H1 (cell line): ENCODE data around the gene DHX58. TPM values are rescaled to one million over a fixed set of nuclear protein-coding genes. Genes with fewer than 3 reads are reported as not detected.

ENCODE experiments used
- CREB1 ChIP-seq: IDR thresholded peaks from 2 replicates; pipeline ENCODE4 v1.6.1; 2012; ENCODE audit warnings: inconsistent platforms
- GTF2F1 ChIP-seq: IDR thresholded peaks from 2 replicates; pipeline ENCODE4 v1.6.1; 2012; ENCODE audit warnings: low read depth, low read length, improper control_type of control experiment, borderline replicate concordance
- KDM5A ChIP-seq: fragments of 200-600 bp; IDR thresholded peaks from 2 replicates; pipeline ENCODE4 v1.7.1; 2012; ENCODE audit warnings: mild to moderate bottlenecking, low read length, inconsistent platforms, mixed read lengths
- NANOG ChIP-seq: IDR thresholded peaks from 2 replicates; pipeline ENCODE4 v1.6.1; 2011; ENCODE audit warnings: low read length, low read depth, mild to moderate bottlenecking, inconsistent platforms; ENCODE audit not compliant: insufficient read depth, poor library complexity, severe bottlenecking
- SP2 ChIP-seq: IDR thresholded peaks from 2 replicates; pipeline ENCODE4 v1.6.1; 2012; ENCODE audit warnings: mild to moderate bottlenecking, low read length, inconsistent platforms
- polyA plus RNA-seq, 7 experiments: library from polyadenylated mRNA; depleted of rRNA in 3 of 7; stranded (reverse) in 5 of 7; unstranded in 2 of 7; fragments of >200 nt in 5 of 7; fragments of 200-250 nt in 2 of 7; gene quantifications; 1 replicate in 5 of 7; 2 replicates in 1 of 7; 4 replicates in 1 of 7; pipeline versions ENCODE4 v1.2.1 to v1.2.3, GENCODE V29; 2011 to 2013; ENCODE audit warnings: missing spikeins in 2 of 7, mixed read lengths in 2 of 7
- total RNA-seq: library from RNA; stranded (reverse); fragmentation: NEBNext Ultra II Directional; extraction: Animal tissue kit (Norgen Biotek cat#: 25700); gene quantifications from 2 replicates; pipeline ENCODE4 v1.2.1, GENCODE V29; 2021
- TF ChIP-seq, protein P1 (sequence below): fragments of 300-600 bp; sonication (generic); IDR thresholded peaks from 2 replicates; pipeline ENCODE4 v1.7.1; 2012; ENCODE audit warnings: low read length, moderate library complexity, mild to moderate bottlenecking, inconsistent platforms; ENCODE audit not compliant: insufficient replicate concordance

Gene DHX58
- total and polyA plus RNA-seq, 2 of the 8 experiments (the other 6 are each of a cell fraction or from before 2014, with no cell fraction given) = 5.6 to 9.9 TPM

DNA sequence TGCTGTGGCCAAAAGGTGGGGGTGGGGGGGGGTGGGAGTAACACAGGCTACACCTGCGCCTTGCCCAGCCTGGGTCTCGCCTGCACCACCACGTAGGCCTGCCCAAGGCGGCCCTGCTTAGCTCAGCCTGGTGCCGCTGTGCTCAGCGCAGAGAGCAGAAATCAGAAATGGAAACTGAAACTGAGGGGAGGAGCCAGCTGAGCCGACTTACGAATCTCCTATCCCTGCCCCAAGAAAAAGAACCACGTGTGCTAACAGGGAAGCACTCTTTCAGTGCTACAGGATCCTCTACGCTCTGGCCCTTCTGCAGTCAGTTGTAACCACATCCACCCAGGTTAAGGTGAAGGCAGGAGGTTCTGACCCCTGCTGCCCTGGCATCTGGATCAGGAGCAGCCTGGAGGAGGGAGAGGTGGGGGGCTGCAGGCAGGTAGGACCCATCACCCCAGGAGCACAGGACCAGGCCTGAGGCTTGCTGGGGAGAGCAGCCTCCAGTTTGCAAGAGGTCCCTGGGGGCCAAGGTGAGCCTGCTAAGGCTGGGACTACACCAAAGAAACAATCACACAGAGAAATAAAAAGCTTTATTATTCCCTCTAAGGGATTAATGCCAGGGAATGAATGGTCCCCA, at the start of gene DHX58 (continued):
- TF ChIP-seq SP2 (no peak), KDM5A (no peak), GTF2F1 (no peak), CREB1 (no peak), NANOG (no peak)
- TF ChIP-seq, protein P1, sequence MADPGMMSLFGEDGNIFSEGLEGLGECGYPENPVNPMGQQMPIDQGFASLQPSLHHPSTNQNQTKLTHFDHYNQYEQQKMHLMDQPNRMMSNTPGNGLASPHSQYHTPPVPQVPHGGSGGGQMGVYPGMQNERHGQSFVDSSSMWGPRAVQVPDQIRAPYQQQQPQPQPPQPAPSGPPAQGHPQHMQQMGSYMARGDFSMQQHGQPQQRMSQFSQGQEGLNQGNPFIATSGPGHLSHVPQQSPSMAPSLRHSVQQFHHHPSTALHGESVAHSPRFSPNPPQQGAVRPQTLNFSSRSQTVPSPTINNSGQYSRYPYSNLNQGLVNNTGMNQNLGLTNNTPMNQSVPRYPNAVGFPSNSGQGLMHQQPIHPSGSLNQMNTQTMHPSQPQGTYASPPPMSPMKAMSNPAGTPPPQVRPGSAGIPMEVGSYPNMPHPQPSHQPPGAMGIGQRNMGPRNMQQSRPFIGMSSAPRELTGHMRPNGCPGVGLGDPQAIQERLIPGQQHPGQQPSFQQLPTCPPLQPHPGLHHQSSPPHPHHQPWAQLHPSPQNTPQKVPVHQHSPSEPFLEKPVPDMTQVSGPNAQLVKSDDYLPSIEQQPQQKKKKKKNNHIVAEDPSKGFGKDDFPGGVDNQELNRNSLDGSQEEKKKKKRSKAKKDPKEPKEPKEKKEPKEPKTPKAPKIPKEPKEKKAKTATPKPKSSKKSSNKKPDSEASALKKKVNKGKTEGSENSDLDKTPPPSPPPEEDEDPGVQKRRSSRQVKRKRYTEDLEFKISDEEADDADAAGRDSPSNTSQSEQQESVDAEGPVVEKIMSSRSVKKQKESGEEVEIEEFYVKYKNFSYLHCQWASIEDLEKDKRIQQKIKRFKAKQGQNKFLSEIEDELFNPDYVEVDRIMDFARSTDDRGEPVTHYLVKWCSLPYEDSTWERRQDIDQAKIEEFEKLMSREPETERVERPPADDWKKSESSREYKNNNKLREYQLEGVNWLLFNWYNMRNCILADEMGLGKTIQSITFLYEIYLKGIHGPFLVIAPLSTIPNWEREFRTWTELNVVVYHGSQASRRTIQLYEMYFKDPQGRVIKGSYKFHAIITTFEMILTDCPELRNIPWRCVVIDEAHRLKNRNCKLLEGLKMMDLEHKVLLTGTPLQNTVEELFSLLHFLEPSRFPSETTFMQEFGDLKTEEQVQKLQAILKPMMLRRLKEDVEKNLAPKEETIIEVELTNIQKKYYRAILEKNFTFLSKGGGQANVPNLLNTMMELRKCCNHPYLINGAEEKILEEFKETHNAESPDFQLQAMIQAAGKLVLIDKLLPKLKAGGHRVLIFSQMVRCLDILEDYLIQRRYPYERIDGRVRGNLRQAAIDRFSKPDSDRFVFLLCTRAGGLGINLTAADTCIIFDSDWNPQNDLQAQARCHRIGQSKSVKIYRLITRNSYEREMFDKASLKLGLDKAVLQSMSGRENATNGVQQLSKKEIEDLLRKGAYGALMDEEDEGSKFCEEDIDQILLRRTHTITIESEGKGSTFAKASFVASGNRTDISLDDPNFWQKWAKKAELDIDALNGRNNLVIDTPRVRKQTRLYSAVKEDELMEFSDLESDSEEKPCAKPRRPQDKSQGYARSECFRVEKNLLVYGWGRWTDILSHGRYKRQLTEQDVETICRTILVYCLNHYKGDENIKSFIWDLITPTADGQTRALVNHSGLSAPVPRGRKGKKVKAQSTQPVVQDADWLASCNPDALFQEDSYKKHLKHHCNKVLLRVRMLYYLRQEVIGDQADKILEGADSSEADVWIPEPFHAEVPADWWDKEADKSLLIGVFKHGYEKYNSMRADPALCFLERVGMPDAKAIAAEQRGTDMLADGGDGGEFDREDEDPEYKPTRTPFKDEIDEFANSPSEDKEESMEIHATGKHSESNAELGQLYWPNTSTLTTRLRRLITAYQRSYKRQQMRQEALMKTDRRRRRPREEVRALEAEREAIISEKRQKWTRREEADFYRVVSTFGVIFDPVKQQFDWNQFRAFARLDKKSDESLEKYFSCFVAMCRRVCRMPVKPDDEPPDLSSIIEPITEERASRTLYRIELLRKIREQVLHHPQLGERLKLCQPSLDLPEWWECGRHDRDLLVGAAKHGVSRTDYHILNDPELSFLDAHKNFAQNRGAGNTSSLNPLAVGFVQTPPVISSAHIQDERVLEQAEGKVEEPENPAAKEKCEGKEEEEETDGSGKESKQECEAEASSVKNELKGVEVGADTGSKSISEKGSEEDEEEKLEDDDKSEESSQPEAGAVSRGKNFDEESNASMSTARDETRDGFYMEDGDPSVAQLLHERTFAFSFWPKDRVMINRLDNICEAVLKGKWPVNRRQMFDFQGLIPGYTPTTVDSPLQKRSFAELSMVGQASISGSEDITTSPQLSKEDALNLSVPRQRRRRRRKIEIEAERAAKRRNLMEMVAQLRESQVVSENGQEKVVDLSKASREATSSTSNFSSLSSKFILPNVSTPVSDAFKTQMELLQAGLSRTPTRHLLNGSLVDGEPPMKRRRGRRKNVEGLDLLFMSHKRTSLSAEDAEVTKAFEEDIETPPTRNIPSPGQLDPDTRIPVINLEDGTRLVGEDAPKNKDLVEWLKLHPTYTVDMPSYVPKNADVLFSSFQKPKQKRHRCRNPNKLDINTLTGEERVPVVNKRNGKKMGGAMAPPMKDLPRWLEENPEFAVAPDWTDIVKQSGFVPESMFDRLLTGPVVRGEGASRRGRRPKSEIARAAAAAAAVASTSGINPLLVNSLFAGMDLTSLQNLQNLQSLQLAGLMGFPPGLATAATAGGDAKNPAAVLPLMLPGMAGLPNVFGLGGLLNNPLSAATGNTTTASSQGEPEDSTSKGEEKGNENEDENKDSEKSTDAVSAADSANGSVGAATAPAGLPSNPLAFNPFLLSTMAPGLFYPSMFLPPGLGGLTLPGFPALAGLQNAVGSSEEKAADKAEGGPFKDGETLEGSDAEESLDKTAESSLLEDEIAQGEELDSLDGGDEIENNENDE = no peak
